HG03565 (cell line): ENCODE measurements around the gene FDXR.
"Not testable (repeated sequence)": the region's sequence is repeated elsewhere in the genome, so short reads cannot be mapped to it uniquely, and the experiment has no call there.

Experiments used
- ATAC-seq: cut with Tn5 transposase; IDR thresholded peaks from one replicate; pipeline ENCODE4 v1.9.1; 2021; ENCODE audit warnings: mild to moderate bottlenecking, moderate library complexity; ENCODE audit not compliant: unreplicated experiment

Gene FDXR

GRCh38 chr17:74873037-74873873 is 461 bp upstream of the FDXR start:
- peak; percentile 82 for ATAC-seq

GRCh38 chr17:74871356-74872076 is 1.3 kb downstream of the FDXR start:
- no peak for ATAC-seq

GRCh38 chr17:74870512-74870911 is 2.3 kb downstream of the FDXR start:
- no peak for ATAC-seq

- ATAC-seq, result not testable (repeated sequence)
These were observed 2.8 kb downstream of the FDXR start for GRCh38 chr17:74870028-74870427.

- ATAC-seq, result no peak
These were observed 3.9 kb downstream of the FDXR start for GRCh38 chr17:74868908-74869255.

GRCh38 chr17:74868251-74868907 is 4.4 kb downstream of the FDXR start:
- no peak for ATAC-seq

- no peak for ATAC-seq
These were observed 6.5 kb downstream of the FDXR start for GRCh38 chr17:74866198-74866835.

- no peak for ATAC-seq
These were observed 7.1 kb downstream of the FDXR start for GRCh38 chr17:74865504-74866197.

GRCh38 chr17:74864866-74865395 is 7.9 kb downstream of the FDXR start:
- ATAC-seq, result no peak

- no peak for ATAC-seq
These were observed 8.4 kb downstream of the FDXR start for GRCh38 chr17:74864297-74864865.

- no peak for ATAC-seq
These were observed 9.1 kb downstream of the FDXR start for GRCh38 chr17:74863420-74864296.

- ATAC-seq, result no peak
These were observed 9.9 kb downstream of the FDXR start for GRCh38 chr17:74862919-74863318.

- ATAC-seq, result no peak
These were observed 10.5 kb downstream of the FDXR start for GRCh38 chr17:74862108-74862901.

GRCh38 chr17:74861662-74862107 is 11.1 kb downstream of the FDXR start:
- ATAC-seq, result no peak

- ATAC-seq, result no peak
These were observed 11.7 kb downstream of the FDXR start for GRCh38 chr17:74860872-74861661.

- no peak for ATAC-seq
These were observed 12.4 kb downstream of the FDXR start for GRCh38 chr17:74860229-74860871.
